Measurements from ENCODE around the gene G6PC3.
A peak's percentile ranks its signal among the peaks of the same experiment; 100 is the strongest.
"Not testable (repeated sequence)": the region's sequence is repeated elsewhere in the genome, so short reads cannot be mapped to it uniquely, and the experiment has no call there.

Gene G6PC3

GRCh38 chr17:44108440-44109311, 38.1 kb downstream of the G6PC3 start:
- peak; percentile 98 for DNase-seq (ENCODE audit: low spot score)

- DNase-seq (ENCODE audit: low spot score) = no peak
These were observed 38.7 kb downstream of the G6PC3 start for GRCh38 chr17:44109312-44109630.

- DNase-seq (ENCODE audit: low spot score) = no peak
These were observed 39.6 kb downstream of the G6PC3 start for GRCh38 chr17:44110011-44110686.

GRCh38 chr17:44110823-44111633, 40.5 kb downstream of the G6PC3 start:
- DNase-seq (ENCODE audit: low spot score) = peak; percentile 95

GRCh38 chr17:44111777-44112176, 41.2 kb downstream of the G6PC3 start:
- no peak for DNase-seq (ENCODE audit: low spot score)

GRCh38 chr17:44112284-44113280, 42.0 kb downstream of the G6PC3 start:
- no peak for DNase-seq (ENCODE audit: low spot score)

GRCh38 chr17:44113382-44113781, 42.8 kb downstream of the G6PC3 start:
- DNase-seq (ENCODE audit: low spot score) = no peak

GRCh38 chr17:44113868-44114840, 43.6 kb downstream of the G6PC3 start:
- no peak for DNase-seq (ENCODE audit: low spot score)

- DNase-seq (ENCODE audit: low spot score) = peak; percentile 73
These were observed 45.3 kb downstream of the G6PC3 start for GRCh38 chr17:44115585-44116415.

GRCh38 chr17:44117351-44117750, 46.8 kb downstream of the G6PC3 start:
- no peak for DNase-seq (ENCODE audit: low spot score)

- DNase-seq (ENCODE audit: low spot score) = no peak
These were observed 48.0 kb downstream of the G6PC3 start for GRCh38 chr17:44118427-44119050.

GRCh38 chr17:44119062-44119461, 48.5 kb downstream of the G6PC3 start:
- no peak for DNase-seq (ENCODE audit: low spot score)

- DNase-seq (ENCODE audit: low spot score) = no peak
These were observed 49.3 kb downstream of the G6PC3 start for GRCh38 chr17:44119798-44120197.

GRCh38 chr17:44120281-44120680, 49.7 kb downstream of the G6PC3 start:
- DNase-seq (ENCODE audit: low spot score) = not testable (repeated sequence)

GRCh38 chr17:44120851-44121605, 50.5 kb downstream of the G6PC3 start:
- DNase-seq (ENCODE audit: low spot score) = no peak

- DNase-seq (ENCODE audit: low spot score) = no peak
These were observed 51.7 kb downstream of the G6PC3 start for GRCh38 chr17:44121997-44122815.

- DNase-seq (ENCODE audit: low spot score) = no peak
These were observed 52.4 kb downstream of the G6PC3 start for GRCh38 chr17:44122816-44123355.

Data from hepatic stellate cell (primary cell).